Tibial nerve (tissue), 4 donors: Measurements from ENCODE around the gene MDGA2. TPM values are rescaled to one million over a fixed set of nuclear protein-coding genes. Genes with fewer than 3 reads are reported as not detected.

Experiments
- DNase-seq, 2 donors: peaks; one replicate each; pipeline ENCODE4 v3.0.0-alpha.2; 2019; ENCODE audit warnings: low spot score in 2 of 2
- H3K27ac ChIP-seq, 4 donors: fragments of 200-600 bp; sonication (generic) in 3 of 4; one replicate each; pipeline ENCODE4 v1.5.1; 2017 to 2019; ENCODE audit warnings: mild to moderate bottlenecking in 1 of 4
- H3K27me3 ChIP-seq, 2 donors: fragments of 200-600 bp; sonication (generic) in 1 of 2; one replicate each; pipeline versions ENCODE4 v1.5.1 to v1.6.0; 2017 to 2019
- H3K36me3 ChIP-seq, 3 donors: fragments of 200-600 bp; sonication (generic); one replicate each; pipeline ENCODE4 v1.5.1; 2018 to 2019
- H3K4me1 ChIP-seq, 4 donors: fragments of 200-600 bp; sonication (generic) in 3 of 4; one replicate each; pipeline ENCODE4 v1.5.1; 2017 to 2019
- H3K4me3 ChIP-seq, 4 donors: fragments of 200-600 bp; sonication (generic) in 3 of 4; one replicate each; pipeline ENCODE4 v1.5.1; 2017 to 2019; ENCODE audit warnings: mild to moderate bottlenecking in 1 of 4, moderate library complexity in 1 of 4
- H3K9me3 ChIP-seq, 4 donors: fragments of 200-600 bp; sonication (generic) in 3 of 4; one replicate each; pipeline ENCODE4 v1.5.1; 2017 to 2019
- EP300 ChIP-seq, 2 donors: sonication (generic); formaldehyde crosslinking; IDR thresholded peaks; one replicate each; pipeline ENCODE4 v1.6.1; 2017; ENCODE audit warnings: antibody characterized with exemption in 2 of 2, mild to moderate bottlenecking in 1 of 2
- POLR2A ChIP-seq, 2 donors: fragments of 450-650 bp; IDR thresholded peaks; one replicate each; pipeline ENCODE4 v1.6.1; 2017; ENCODE audit warnings: antibody characterized with exemption in 2 of 2, mild to moderate bottlenecking in 2 of 2, moderate library complexity in 2 of 2
- WGBS, 2 donors: methylation state at CpG; one replicate each; pipeline ENCODE4 v1.1.5; 2018; 5-methylcytosine and 5-hydroxymethylcytosine counted together
- total RNA-seq, 4 donors: library from RNA; depleted of rRNA; stranded (reverse); fragments of >200 nt; gene quantifications; one replicate each; pipeline ENCODE4 v1.1.0, GENCODE V29; 2016
- TF ChIP-seq, protein P1 (sequence below), 5 experiments: fragments of 200-600 bp in 3 of 5; fragments of 450-650 bp in 2 of 5; sonication (generic) in 3 of 5; IDR thresholded peaks; one replicate each; pipeline ENCODE4 v1.5.1; 2016 to 2019; ENCODE audit warnings: antibody characterized with exemption in 5 of 5, mild to moderate bottlenecking in 3 of 5, moderate library complexity in 2 of 5

Gene MDGA2
- total RNA-seq, 4 donors from 2014 or later = under 0.01 TPM; not detected in 3

- Histone ChIP-seq H3K4me3 (no peak overlapping the region), H3K27me3 (no peaks in the 10 kb centered on the region), H3K27ac (no peak overlapping the region), H3K4me1 (no peaks in the 10 kb centered on the region), H3K36me3 (no peaks in the 10 kb centered on the region), H3K9me3 (no peaks in the 10 kb centered on the region)
- no peak for DNase-seq
- TF ChIP-seq POLR2A (IDR thresholded peaks at IDR 0.05) = no peak
- TF ChIP-seq, protein P1, sequence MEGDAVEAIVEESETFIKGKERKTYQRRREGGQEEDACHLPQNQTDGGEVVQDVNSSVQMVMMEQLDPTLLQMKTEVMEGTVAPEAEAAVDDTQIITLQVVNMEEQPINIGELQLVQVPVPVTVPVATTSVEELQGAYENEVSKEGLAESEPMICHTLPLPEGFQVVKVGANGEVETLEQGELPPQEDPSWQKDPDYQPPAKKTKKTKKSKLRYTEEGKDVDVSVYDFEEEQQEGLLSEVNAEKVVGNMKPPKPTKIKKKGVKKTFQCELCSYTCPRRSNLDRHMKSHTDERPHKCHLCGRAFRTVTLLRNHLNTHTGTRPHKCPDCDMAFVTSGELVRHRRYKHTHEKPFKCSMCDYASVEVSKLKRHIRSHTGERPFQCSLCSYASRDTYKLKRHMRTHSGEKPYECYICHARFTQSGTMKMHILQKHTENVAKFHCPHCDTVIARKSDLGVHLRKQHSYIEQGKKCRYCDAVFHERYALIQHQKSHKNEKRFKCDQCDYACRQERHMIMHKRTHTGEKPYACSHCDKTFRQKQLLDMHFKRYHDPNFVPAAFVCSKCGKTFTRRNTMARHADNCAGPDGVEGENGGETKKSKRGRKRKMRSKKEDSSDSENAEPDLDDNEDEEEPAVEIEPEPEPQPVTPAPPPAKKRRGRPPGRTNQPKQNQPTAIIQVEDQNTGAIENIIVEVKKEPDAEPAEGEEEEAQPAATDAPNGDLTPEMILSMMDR (IDR thresholded peaks at IDR 0.05) = no peak
- TF ChIP-seq EP300 (IDR thresholded peaks at IDR 0.05) = no peak
- WGBS, 2 donors = 94 to 95% methylated on average over 2 of the region's 2 CpGs
Observed at GRCh38 chr14:47485421-47485820, 190.0 kb downstream of the MDGA2 start.

DNA sequence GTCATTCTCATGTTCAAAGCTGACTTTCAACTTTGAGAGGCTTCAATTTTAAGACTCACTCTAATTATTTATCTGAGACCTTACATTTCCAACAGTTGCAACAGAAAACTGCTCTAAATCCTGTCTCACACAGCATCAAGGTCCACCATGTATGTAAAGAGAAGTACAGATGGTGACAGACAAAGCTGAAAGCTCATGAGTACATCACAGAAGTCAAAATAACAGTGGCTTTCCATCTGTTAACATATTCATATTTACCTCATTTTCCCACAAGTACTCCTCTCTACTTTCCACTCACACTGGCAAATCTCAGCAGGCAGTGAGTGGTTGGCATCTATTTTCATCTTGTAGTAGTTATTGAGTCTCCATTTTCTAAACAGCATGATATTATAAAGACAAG, 192.0 kb downstream of the MDGA2 start:
- DNase-seq = no peak
- no peak for TF ChIP-seq EP300 (IDR thresholded peaks at IDR 0.05)
- TF ChIP-seq, protein P1 (IDR thresholded peaks at IDR 0.05) = no peak
- no peak for TF ChIP-seq POLR2A (IDR thresholded peaks at IDR 0.05)
- no peaks in the 10 kb centered on the region for H3K9me3 ChIP-seq
- H3K4me1 ChIP-seq = no peaks in the 10 kb centered on the region
- H3K27ac ChIP-seq = no peak overlapping the region
- H3K36me3 ChIP-seq = no peaks in the 10 kb centered on the region
- H3K4me3 ChIP-seq = no peak overlapping the region
- no peaks in the 10 kb centered on the region for H3K27me3 ChIP-seq

- no peak for DNase-seq
- no peaks in the 10 kb centered on the region for H3K4me1 ChIP-seq
- H3K27me3 ChIP-seq = no peaks in the 10 kb centered on the region
- peaks cover 0 to 3% (median 0%) of the 10 kb centered on the region in 4 donors for H3K9me3 ChIP-seq
- H3K4me3 ChIP-seq = no peak overlapping the region
- TF ChIP-seq POLR2A (IDR thresholded peaks at IDR 0.05) (no peak), EP300 (IDR thresholded peaks at IDR 0.05) (no peak)
- TF ChIP-seq, protein P1 (IDR thresholded peaks at IDR 0.05) = no peak
- WGBS, 2 donors = 47 to 63% methylated on average over 2 of the region's 2 CpGs
- H3K36me3 ChIP-seq = no peaks in the 10 kb centered on the region
- no peak overlapping the region for H3K27ac ChIP-seq
Observed at GRCh38 chr14:47471075-47471474, 204.3 kb downstream of the MDGA2 start.

DNA sequence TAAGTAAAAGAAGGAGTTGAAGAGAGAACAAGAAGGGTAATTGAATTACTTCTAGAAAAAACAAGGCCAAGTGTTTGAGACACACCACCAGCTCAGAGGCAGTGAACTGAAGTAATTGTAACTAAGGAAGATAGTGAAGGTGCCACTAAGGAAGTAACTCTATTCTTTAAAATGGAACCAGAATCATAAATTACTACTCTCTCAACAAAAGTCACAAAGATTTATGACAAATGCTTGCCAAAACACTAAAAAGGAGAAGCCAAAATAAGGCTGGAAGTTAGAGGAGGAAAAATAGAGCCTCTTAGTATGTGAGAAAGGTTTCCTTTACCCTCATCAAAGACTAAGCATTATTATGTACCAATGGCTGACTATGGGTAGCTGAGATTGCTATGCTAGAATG, 208.5 kb downstream of the MDGA2 start:
- H3K4me3 ChIP-seq = no peak overlapping the region
- H3K4me1 ChIP-seq = no peaks in the 10 kb centered on the region
- no peaks in the 10 kb centered on the region for H3K9me3 ChIP-seq
- H3K36me3 ChIP-seq = no peaks in the 10 kb centered on the region
- H3K27me3 ChIP-seq = no peaks in the 10 kb centered on the region
- DNase-seq = no peak
- TF ChIP-seq POLR2A (IDR thresholded peaks at IDR 0.05) (no peak), EP300 (IDR thresholded peaks at IDR 0.05) (no peak)
- TF ChIP-seq, protein P1 (IDR thresholded peaks at IDR 0.05) = no peak
- H3K27ac ChIP-seq = no peak overlapping the region

DNA sequence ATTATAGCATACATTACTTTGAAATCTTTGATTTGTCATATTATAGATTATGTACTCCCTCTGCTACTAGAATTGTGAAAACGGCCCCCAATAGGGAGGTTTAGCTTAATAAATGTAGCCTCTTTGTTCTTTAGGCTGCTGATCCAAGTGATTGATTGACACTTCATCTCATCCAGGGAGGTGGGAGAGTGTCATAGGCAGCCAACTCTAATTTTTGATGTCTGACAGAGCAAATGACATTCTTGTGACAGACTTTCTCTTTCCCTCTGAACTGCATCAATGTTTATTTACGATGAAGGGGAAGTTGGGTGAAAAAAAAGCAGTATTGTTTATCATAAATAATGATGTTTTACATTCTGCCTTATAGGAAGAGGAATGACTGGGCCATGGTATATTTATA, 221.4 kb downstream of the MDGA2 start:
- DNase-seq = no peak
- WGBS, 2 donors = 58 to 69% methylated on average over 2 of the region's 2 CpGs
- no peak for TF ChIP-seq EP300 (IDR thresholded peaks at IDR 0.05)

GRCh38 chr14:47447076-47447475, 228.3 kb downstream of the MDGA2 start:
- TF ChIP-seq EP300 (IDR thresholded peaks at IDR 0.05) = no peak
- no peak for TF ChIP-seq POLR2A (IDR thresholded peaks at IDR 0.05)
- TF ChIP-seq, protein P1 (IDR thresholded peaks at IDR 0.05) = no peak
- H3K36me3 ChIP-seq = no peaks in the 10 kb centered on the region
- WGBS, 2 donors = 58 to 74% methylated on average over 3 of the region's 3 CpGs
- no peak overlapping the region for H3K27ac ChIP-seq
- DNase-seq = no peak
- no peak overlapping the region for H3K4me3 ChIP-seq
- H3K4me1 ChIP-seq = no peaks in the 10 kb centered on the region
- no peaks in the 10 kb centered on the region for H3K9me3 ChIP-seq
- no peaks in the 10 kb centered on the region for H3K27me3 ChIP-seq

More for the DNA sequence above, 221.4 kb downstream of the MDGA2 start:
- Histone ChIP-seq H3K36me3 (no peaks in the 10 kb centered on the region), H3K9me3 (no peaks in the 10 kb centered on the region), H3K27ac (no peak overlapping the region), H3K27me3 (no peaks in the 10 kb centered on the region), H3K4me1 (no peaks in the 10 kb centered on the region), H3K4me3 (no peak overlapping the region)
